GM18526 (cell line): ENCODE data around the gene HAPLN2.

Experiments used
- POLR2A ChIP-seq: IDR thresholded peaks from 3 replicates; pipeline ENCODE4 v1.6.1; 2011; ENCODE audit not compliant: insufficient read length; ENCODE audit errors: extremely low read depth

Gene HAPLN2

DNA sequence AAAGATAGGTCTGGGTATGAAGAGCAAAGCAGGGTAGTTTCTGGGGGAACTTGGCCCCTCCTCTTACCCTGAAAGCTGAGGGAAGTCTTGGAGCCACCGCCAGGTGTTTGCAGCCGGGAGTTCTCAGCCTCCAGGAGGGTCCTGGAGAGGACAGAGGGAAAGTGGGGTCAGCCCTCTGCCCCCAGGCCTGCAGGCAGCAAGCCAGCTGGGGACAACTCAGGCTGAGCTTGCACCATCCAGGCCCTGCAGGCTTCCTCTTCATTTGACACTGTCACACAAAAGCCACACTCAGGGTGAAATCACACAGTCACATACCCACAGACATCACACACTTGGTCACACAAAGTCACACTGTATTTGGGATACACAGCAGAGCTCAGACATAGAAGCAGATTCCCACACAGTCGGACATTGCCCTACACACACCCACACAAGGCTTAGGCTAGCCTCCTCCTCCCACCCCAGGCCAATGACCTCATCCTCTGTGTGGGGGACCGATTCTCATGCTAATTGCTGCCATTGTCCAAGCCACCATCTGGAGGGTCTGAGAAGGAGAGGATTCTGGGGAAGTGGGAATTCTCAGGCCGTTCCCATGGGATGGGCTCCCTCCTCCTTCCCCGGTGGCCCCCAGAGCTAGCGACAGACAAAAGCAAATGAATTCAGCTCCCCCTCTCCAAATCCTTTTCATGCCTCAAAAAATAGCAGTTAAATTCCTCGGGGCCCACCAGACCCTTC is 54.3 kb downstream of the HAPLN2 start:
- TF ChIP-seq POLR2A: no peak
